ENCODE results near the gene INSL4.

DNA sequence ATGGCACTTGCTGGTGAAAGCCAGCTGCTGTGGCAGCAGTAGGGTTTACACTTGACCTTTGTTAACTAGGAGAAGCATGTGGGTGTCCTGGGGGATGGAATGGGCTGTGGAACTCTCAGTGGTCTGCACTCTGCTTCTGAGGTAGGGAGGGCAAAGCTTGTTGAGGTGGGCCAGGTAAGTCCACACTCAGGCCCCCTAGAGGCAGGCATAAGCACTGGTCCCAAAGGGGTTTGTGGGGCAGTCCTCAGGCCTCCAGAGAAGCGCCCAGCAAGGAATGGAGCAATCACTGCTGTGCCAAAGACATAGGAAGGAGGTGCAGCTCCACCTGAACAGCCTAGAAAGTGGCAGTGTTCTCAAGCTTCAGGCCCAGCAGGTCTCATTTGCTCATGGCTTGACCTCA lies 34.7 kb downstream of the INSL4 start:
- TF ChIP-seq EZH2phosphoT487 (IDR thresholded peaks at IDR 0.05; ENCODE audit: insufficient read depth, low read depth) (no peak), EZH2 (IDR thresholded peaks at IDR 0.05; ENCODE audit: insufficient read depth, poor library complexity, severe bottlenecking) (no peak)

Data from GM23248 (cell line).